Prostate gland (tissue), 2 donors: Measurements from ENCODE around the gene ARRDC3. TPM values are rescaled to one million over a fixed set of nuclear protein-coding genes. Genes with fewer than 3 reads are reported as not detected.

Experiments
- DNase-seq: peaks from one replicate; pipeline ENCODE4 v3.0.0-alpha.2; 2019; ENCODE audit warnings: low spot score
- H3K27ac ChIP-seq, 2 donors: fragments of 200-600 bp; sonication (generic); 2 replicates each; pipeline ENCODE4 v1.5.1; 2017 to 2019
- H3K27me3 ChIP-seq: fragments of 200-600 bp; sonication (generic); replicated peaks from 2 replicates; pipeline ENCODE4 v1.5.1; 2019; ENCODE audit not compliant: insufficient read depth
- H3K36me3 ChIP-seq, 2 donors: fragments of 200-600 bp; sonication (generic); 1 replicate in 1 of 2; 2 replicates in 1 of 2; pipeline versions ENCODE4 v1.5.1 to v1.8.1; 2017 to 2019
- H3K4me1 ChIP-seq: fragments of 200-600 bp; sonication (generic); replicated peaks from 2 replicates; pipeline ENCODE4 v1.5.1; 2019
- H3K4me3 ChIP-seq, 2 donors: fragments of 200-600 bp; sonication (generic); 2 replicates each; pipeline ENCODE4 v1.5.1; 2017 to 2019
- H3K9me3 ChIP-seq: fragments of 200-600 bp; sonication (generic); 2 replicates; pipeline ENCODE4 v1.5.1; 2017
- CTCF ChIP-seq, 4 experiments: fragments of 200-600 bp in 2 of 4; fragments of 450-650 bp in 2 of 4; sonication (generic) in 2 of 4; IDR thresholded peaks; 1 replicate in 3 of 4; 2 replicates in 1 of 4; pipeline ENCODE4 v1.5.1; 2016 to 2019; ENCODE audit warnings: antibody characterized with exemption in 4 of 4, mild to moderate bottlenecking in 2 of 4, moderate library complexity in 2 of 4
- POLR2A ChIP-seq: fragments of 450-650 bp; IDR thresholded peaks from one replicate; pipeline ENCODE4 v1.6.1; 2016; ENCODE audit warnings: antibody characterized with exemption, mild to moderate bottlenecking
- POLR2AphosphoS5 ChIP-seq: sonication (generic); formaldehyde crosslinking; IDR thresholded peaks from one replicate; pipeline ENCODE4 v1.6.1; 2017; ENCODE audit warnings: antibody characterized with exemption
- WGBS: methylation state at CpG from one replicate; pipeline ENCODE4 v1.1.5; 2018; 5-methylcytosine and 5-hydroxymethylcytosine counted together
- intact Hi-C: fragments of 100-400 bp; cut with DNase I; formaldehyde crosslinking; loops from one replicate; pipeline ENCODE4 v1.14.2; 2022
- total RNA-seq, 2 donors: library from RNA; depleted of rRNA; stranded (reverse); fragments of >200 nt; gene quantifications; one replicate each; pipeline ENCODE4 v1.1.0, GENCODE V29; 2016

The ARRDC3 gene
- total RNA-seq, 2 donors from 2014 or later = 31.4 to 54.9 TPM

GRCh38 chr5:91379914-91380490 is 3.1 kb downstream of the ARRDC3 start:
- H3K36me3 ChIP-seq = peaks cover 0 to 5% of the 10 kb centered on the region in 2 donors
- H3K4me1 ChIP-seq = no peaks in the 10 kb centered on the region
- H3K27ac ChIP-seq = peak overlapping the region; percentile 99 to 100
- intact Hi-C loops = loop anchor here (5.0 kb wide), 3 partner anchors 68 to 328 kb away; no protein-coding TSS in a partner anchor
- WGBS = under 1% methylated on average over 53 of the region's 65 CpGs
- peak overlapping the region; percentile 70 to 81 for H3K4me3 ChIP-seq
- DNase-seq = peak; percentile 91
- H3K9me3 ChIP-seq = no peaks in the 10 kb centered on the region
- no peaks in the 10 kb centered on the region for H3K27me3 ChIP-seq
- TF ChIP-seq POLR2A = peak; percentile 62
- peak; percentile 84 for TF ChIP-seq POLR2AphosphoS5
- peak in 1 of 4 experiments; percentile 21 for TF ChIP-seq CTCF (IDR thresholded peaks at IDR 0.05)

- DNase-seq = no peak
- H3K9me3 ChIP-seq = no peaks in the 10 kb centered on the region
- no peaks in the 10 kb centered on the region for H3K27me3 ChIP-seq
- 2% methylated on average over 12 of the region's 12 CpGs for WGBS
- TF ChIP-seq CTCF (IDR thresholded peaks at IDR 0.05) (no peak), POLR2AphosphoS5 (no peak), POLR2A (no peak)
- H3K4me3 ChIP-seq = peak overlapping the region; percentile 70 to 81
- intact Hi-C loops = no loop called here
- peaks cover 0 to 10% of the 10 kb centered on the region in 2 donors for H3K36me3 ChIP-seq
- no peaks in the 10 kb centered on the region for H3K4me1 ChIP-seq
- H3K27ac ChIP-seq = peak overlapping the region; percentile 99 to 100
These were observed 3.7 kb downstream of the ARRDC3 start for GRCh38 chr5:91379246-91379913.

- peak in 1 of 4 experiments; percentile 5 for TF ChIP-seq CTCF (IDR thresholded peaks at IDR 0.05)
- TF ChIP-seq POLR2A = no peak
- no peak for TF ChIP-seq POLR2AphosphoS5
- 25% methylated on average over 5 of the region's 5 CpGs for WGBS
- intact Hi-C loops = no loop called here
- H3K36me3 ChIP-seq = peaks cover 0 to 15% of the 10 kb centered on the region in 2 donors
- no peaks in the 10 kb centered on the region for H3K4me1 ChIP-seq
- H3K4me3 ChIP-seq = peak overlapping the region in 1 of 2 donors; percentile 2
- no peak for DNase-seq
- no peaks in the 10 kb centered on the region for H3K9me3 ChIP-seq
- H3K27me3 ChIP-seq = no peaks in the 10 kb centered on the region
- H3K27ac ChIP-seq = peak overlapping the region; percentile 99 to 100
These were observed 4.3 kb downstream of the ARRDC3 start for GRCh38 chr5:91378752-91379211.

GRCh38 chr5:91374893-91375520 is 8.1 kb downstream of the ARRDC3 start:
- H3K27me3 ChIP-seq = no peaks in the 10 kb centered on the region
- H3K4me1 ChIP-seq = no peaks in the 10 kb centered on the region
- 85% methylated on average over 6 of the region's 6 CpGs for WGBS
- DNase-seq = no peak
- H3K9me3 ChIP-seq = no peaks in the 10 kb centered on the region
- intact Hi-C loops = no loop called here
- no peak overlapping the region for H3K4me3 ChIP-seq
- no peak overlapping the region for H3K27ac ChIP-seq
- peaks cover 0 to 15% of the 10 kb centered on the region in 2 donors for H3K36me3 ChIP-seq
- TF ChIP-seq POLR2A = no peak
- no peak for TF ChIP-seq CTCF (IDR thresholded peaks at IDR 0.05)
- TF ChIP-seq POLR2AphosphoS5 = no peak
